ENCODE data around the gene ARSD. TPM values are rescaled to one million over a fixed set of nuclear protein-coding genes. Genes with fewer than 3 reads are reported as not detected.
"Not testable (repeated sequence)": the region's sequence is repeated elsewhere in the genome, so short reads cannot be mapped to it uniquely, and the experiment has no call there.

The ARSD gene
- total RNA-seq, 2 donors from 2014 or later: 52.1 to 69.5 TPM

GRCh38 chrX:2898846-2899512, 30.2 kb downstream of the ARSD start:
- Histone ChIP-seq H3K27me3 (replicated peaks; ENCODE audit: insufficient read depth) (no peaks in the 10 kb centered on the region), H3K9me3 (no peaks in the 10 kb centered on the region), H3K36me3 (no peaks in the 10 kb centered on the region), H3K4me1 (replicated peaks) (no peaks in the 10 kb centered on the region), H3K4me3 (no peak overlapping the region), H3K27ac (no peak overlapping the region)
- intact Hi-C loops (cut with DNase I): no loop called here
- DNase-seq (ENCODE audit: low spot score): peak; percentile 33
- TF ChIP-seq POLR2AphosphoS5 (IDR thresholded peaks at IDR 0.05): no peak
- no peak for TF ChIP-seq POLR2A (IDR thresholded peaks at IDR 0.05)
- TF ChIP-seq CTCF (IDR thresholded peaks at IDR 0.05): no peak
- WGBS: 65% methylated on average over 13 of the region's 13 CpGs

- DNase-seq (ENCODE audit: low spot score): peak; percentile 11
- intact Hi-C loops (cut with DNase I); H3K27ac ChIP-seq; H3K4me1 ChIP-seq (replicated peaks); H3K9me3 ChIP-seq; H3K4me3 ChIP-seq; H3K36me3 ChIP-seq; H3K27me3 ChIP-seq (replicated peaks; ENCODE audit: insufficient read depth): not testable (repeated sequence)
- WGBS: 11% methylated on average over 22 of the region's 22 CpGs
Measured at GRCh38 chrX:2897690-2898623, 31.2 kb downstream of the ARSD start.

- H3K36me3 ChIP-seq: no peaks in the 10 kb centered on the region
- no peaks in the 10 kb centered on the region for H3K9me3 ChIP-seq
- 60% methylated on average over 12 of the region's 12 CpGs for WGBS
- H3K27me3 ChIP-seq (replicated peaks; ENCODE audit: insufficient read depth): no peaks in the 10 kb centered on the region
- no peak for DNase-seq (ENCODE audit: low spot score)
- H3K4me1 ChIP-seq (replicated peaks): no peaks in the 10 kb centered on the region
- TF ChIP-seq POLR2AphosphoS5 (IDR thresholded peaks at IDR 0.05) (no peak), CTCF (IDR thresholded peaks at IDR 0.05) (no peak), POLR2A (IDR thresholded peaks at IDR 0.05) (no peak)
- intact Hi-C loops (cut with DNase I): no loop called here
- H3K4me3 ChIP-seq: no peak overlapping the region
- H3K27ac ChIP-seq: no peak overlapping the region
Measured at GRCh38 chrX:2897311-2897689, 31.8 kb downstream of the ARSD start.

- no peaks in the 10 kb centered on the region for H3K36me3 ChIP-seq
- 1% methylated on average over 9 of the region's 9 CpGs for WGBS
- intact Hi-C loops (cut with DNase I): no loop called here
- no peaks in the 10 kb centered on the region for H3K27me3 ChIP-seq (replicated peaks; ENCODE audit: insufficient read depth)
- DNase-seq (ENCODE audit: low spot score): peak; percentile 56
- no peaks in the 10 kb centered on the region for H3K4me1 ChIP-seq (replicated peaks)
- H3K9me3 ChIP-seq: no peaks in the 10 kb centered on the region
- no peak overlapping the region for H3K4me3 ChIP-seq
- H3K27ac ChIP-seq: no peak overlapping the region
- no peak for TF ChIP-seq POLR2A (IDR thresholded peaks at IDR 0.05)
- no peak for TF ChIP-seq CTCF (IDR thresholded peaks at IDR 0.05)
- peak; percentile 74 for TF ChIP-seq POLR2AphosphoS5 (IDR thresholded peaks at IDR 0.05)
Measured at GRCh38 chrX:2894885-2895292, 34.2 kb downstream of the ARSD start.

GRCh38 chrX:2892816-2893215, 36.3 kb downstream of the ARSD start:
- Histone ChIP-seq H3K27ac (no peak overlapping the region), H3K4me1 (replicated peaks) (no peaks in the 10 kb centered on the region), H3K4me3 (no peak overlapping the region), H3K27me3 (replicated peaks; ENCODE audit: insufficient read depth) (no peaks in the 10 kb centered on the region), H3K9me3 (no peaks in the 10 kb centered on the region), H3K36me3 (no peaks in the 10 kb centered on the region)
- WGBS: 88% methylated on average over 5 of the region's 5 CpGs
- no peak for DNase-seq (ENCODE audit: low spot score)
- intact Hi-C loops (cut with DNase I): no loop called here
- TF ChIP-seq CTCF (IDR thresholded peaks at IDR 0.05) (no peak), POLR2AphosphoS5 (IDR thresholded peaks at IDR 0.05) (no peak), POLR2A (IDR thresholded peaks at IDR 0.05) (no peak)

GRCh38 chrX:2890536-2891460, 38.3 kb downstream of the ARSD start:
- DNase-seq (ENCODE audit: low spot score); H3K36me3 ChIP-seq; H3K9me3 ChIP-seq; H3K4me3 ChIP-seq; H3K27me3 ChIP-seq (replicated peaks; ENCODE audit: insufficient read depth); H3K4me1 ChIP-seq (replicated peaks); H3K27ac ChIP-seq; intact Hi-C loops (cut with DNase I): not testable (repeated sequence)
- 51% methylated on average over 20 of the region's 22 CpGs for WGBS

Data from prostate gland (tissue), 2 donors.